HepG2 (cell line): ENCODE results near the gene CDK13. TPM values are rescaled to one million over a fixed set of nuclear protein-coding genes. Genes with fewer than 3 reads are reported as not detected.

Experiments used
- ATAC-seq: fragments of 200-7000 bp; cut with Tn5 transposase; 3 replicates; pipeline ENCODE4 v1.9.1; 2020; ENCODE audit warnings: mild to moderate bottlenecking, moderate library complexity
- BruUV-seq: library from RNA; stranded (reverse); fragments of 400-500 nt; replicated peaks from 2 replicates; lab custom pipeline; 2021; lab: Mats Ljungman, UMichigan
- CTCF ChIA-PET: fragments of 300-600 bp; formaldehyde crosslinking; extraction: SDS; loops from one replicate; lab custom pipeline; 2021; ENCODE audit warnings: low total read pairs, inconsistent platforms, low intra/inter-chr PET ratio; lab: Yijun Ruan, JAX
- POLR2A ChIA-PET: fragments of 350-600 bp; sonication (Branson Sonifier 250); formaldehyde crosslinking; loops from one replicate; lab custom pipeline; 2020; ENCODE audit warnings: antibody characterized with exemption, inconsistent platforms; lab: Yijun Ruan, JAX
- DNase-seq: peaks from one replicate; pipeline ENCODE4 v3.0.0-alpha.2; 2015; ENCODE audit warnings: low spot score
- FAIRE-seq: peaks from 3 replicates; lab custom pipeline; 2011; peaks lifted over from hg19 to GRCh38; lab: Jason Lieb, UNC
- H2AFZ ChIP-seq: one replicate; pipeline ENCODE4 v1.6.1; 2011; ENCODE audit warnings: low read length, inconsistent platforms
- H3K27ac ChIP-seq: fragments of 300-600 bp; 3 replicates; pipeline ENCODE4 v1.8.0; 2011; ENCODE audit warnings: mixed run types, mild to moderate bottlenecking, mixed read lengths, low read length, inconsistent platforms; ENCODE audit not compliant: insufficient read depth; ENCODE audit errors: extremely low read length
- H3K27me3 ChIP-seq, 2 experiments: fragments of 200-600 bp in 1 of 2; 2 replicates in 1 of 2; 3 replicates in 1 of 2; pipeline versions ENCODE4 v1.6.0 to v1.8.0; 2011; ENCODE audit warnings: low read length in 2 of 2, mild to moderate bottlenecking in 2 of 2, moderate library complexity in 2 of 2, inconsistent platforms in 1 of 2; ENCODE audit not compliant: insufficient read depth in 2 of 2, control insufficient read depth in 1 of 2
- H3K36me3 ChIP-seq, 2 experiments: fragments of 200-600 bp in 1 of 2; replicated peaks in 1 of 2; 2 replicates in 1 of 2; 3 replicates in 1 of 2; pipeline versions ENCODE4 v1.5.1 to v1.8.0; 2011; ENCODE audit warnings: low read length in 2 of 2, inconsistent platforms in 1 of 2; ENCODE audit not compliant: insufficient read depth in 2 of 2, control insufficient read depth in 1 of 2
- H3K4me1 ChIP-seq: 2 replicates; pipeline ENCODE4 v1.5.1; 2012; ENCODE audit warnings: low read length, inconsistent platforms; ENCODE audit not compliant: insufficient read depth
- H3K4me2 ChIP-seq: 2 replicates; pipeline ENCODE4 v1.6.0; 2011; ENCODE audit warnings: low read depth, low read length, inconsistent platforms
- H3K4me3 ChIP-seq, 3 experiments: fragments of 200-600 bp in 1 of 3; sonication (generic), shearing (Covaris generic) in 1 of 3; replicated peaks in 1 of 3; 2 replicates each; pipeline ENCODE4 v1.5.1; 2011 to 2016; ENCODE audit warnings: low read length in 3 of 3, inconsistent platforms in 2 of 3, low read depth in 2 of 3, mild to moderate bottlenecking in 2 of 3, control low read depth in 1 of 3, mixed read lengths in 1 of 3; ENCODE audit not compliant: insufficient read depth in 1 of 3
- H3K79me2 ChIP-seq: one replicate; pipeline ENCODE4 v1.6.1; 2011; ENCODE audit warnings: low read length, inconsistent platforms; ENCODE audit not compliant: insufficient read depth
- H3K9ac ChIP-seq: 2 replicates; pipeline ENCODE4 v1.6.0; 2011; ENCODE audit warnings: mild to moderate bottlenecking, low read depth, low read length, inconsistent platforms; ENCODE audit not compliant: insufficient read depth
- H3K9me3 ChIP-seq: 2 replicates; pipeline ENCODE4 v1.5.1; 2012; ENCODE audit warnings: mild to moderate bottlenecking, low read length
- H4K20me1 ChIP-seq: 2 replicates; pipeline ENCODE4 v1.6.0; 2011; ENCODE audit warnings: inconsistent platforms, mild to moderate bottlenecking, low read length, moderate library complexity; ENCODE audit not compliant: insufficient read depth
- CBX1 ChIP-seq: IDR thresholded peaks from one replicate; pipeline ENCODE4 v1.6.1; 2016; ENCODE audit warnings: antibody characterized with exemption, low read depth
- MBD4 ChIP-seq: IDR thresholded peaks from 2 replicates; pipeline ENCODE4 v1.6.1; 2012; ENCODE audit warnings: low read length, inconsistent platforms, borderline replicate concordance
- POLR2AphosphoS5 ChIP-seq: IDR thresholded peaks from 2 replicates; pipeline ENCODE4 v1.6.1; 2012; ENCODE audit warnings: low read depth, low read length
- SMYD3 ChIP-seq: sonication (generic); formaldehyde crosslinking; IDR thresholded peaks from 2 replicates; pipeline ENCODE4 v1.8.1; 2023; ENCODE audit warnings: mild to moderate bottlenecking, missing genetic modification reagents
- SNRNP70 ChIP-seq: fragments of 200-400 bp; formaldehyde crosslinking; IDR thresholded peaks from 2 replicates; pipeline ENCODE4 v1.6.1; 2017; ENCODE audit warnings: mild to moderate bottlenecking, low read depth, low read length, moderate library complexity
- SYNCRIP ChIP-seq: fragments of 200-400 bp; formaldehyde crosslinking; IDR thresholded peaks from 2 replicates; pipeline ENCODE4 v1.6.1; 2018; ENCODE audit warnings: mild to moderate bottlenecking, low read depth, low read length; ENCODE audit not compliant: insufficient read depth
- TARDBP ChIP-seq: sonication (generic); formaldehyde crosslinking; IDR thresholded peaks from 2 replicates; pipeline ENCODE4 v1.8.0; 2022; ENCODE audit warnings: mild to moderate bottlenecking, missing genetic modification reagents
- ZFAT ChIP-seq: sonication (generic); formaldehyde crosslinking; conservative IDR thresholded peaks from 2 replicates; pipeline ENCODE4 v1.8.1; 2023; ENCODE audit warnings: missing genetic modification reagents, inconsistent platforms
- ZNF232 ChIP-seq: sonication (generic); formaldehyde crosslinking; IDR thresholded peaks from 2 replicates; pipeline ENCODE4 v1.4.0; 2020; ENCODE audit warnings: missing genetic modification reagents, borderline replicate concordance
- ZNF3 ChIP-seq: IDR thresholded peaks from 2 replicates; pipeline ENCODE4 v1.7.0; 2017; ENCODE audit warnings: inconsistent platforms
- ZNF556 ChIP-seq: sonication (generic); formaldehyde crosslinking; IDR thresholded peaks from 2 replicates; pipeline ENCODE4 v1.4.0; 2020; ENCODE audit warnings: mild to moderate bottlenecking, missing genetic modification reagents, borderline replicate concordance
- ZNF670 ChIP-seq: sonication (generic); formaldehyde crosslinking; IDR thresholded peaks from 2 replicates; pipeline ENCODE4 v1.8.0; 2022; ENCODE audit warnings: mild to moderate bottlenecking, missing genetic modification reagents, borderline replicate concordance
- ZNF776 ChIP-seq: sonication (generic); formaldehyde crosslinking; IDR thresholded peaks from 2 replicates; pipeline ENCODE4 v1.4.0; 2020; ENCODE audit warnings: mild to moderate bottlenecking, missing genetic modification reagents
- WGBS: methylation state at CpG from one replicate; pipeline ENCODE4 v1.1.6; 2017; ENCODE audit warnings: low lambda C conversion rate; 5-methylcytosine and 5-hydroxymethylcytosine counted together
- in situ Hi-C: cut with HindIII; loops from 2 replicates; pipeline ENCODE4 v1.10.0; 2017; ENCODE audit warnings: low pct_unique_long_range_greater_than_20kb; ENCODE audit not compliant: extremely low pct_ligation_motif_present
- intact Hi-C: fragments of 100-400 bp; cut with micrococcal nuclease; formaldehyde crosslinking; loops from one replicate; pipeline ENCODE4 v1.10.0; 2022; ENCODE audit not compliant: unreplicated experiment
- polyA plus RNA-seq, 8 experiments: library from polyadenylated mRNA; depleted of rRNA in 3 of 8; stranded (reverse) in 7 of 8; unstranded in 1 of 8; fragments of >200 nt; fragmentation: Illumina TruSeq in 4 of 8; extraction: Trizol in 4 of 8; gene quantifications; 2 replicates each; pipeline versions ENCODE4 v1.2.1 to v1.2.3, GENCODE V29; 2011 to 2016; ENCODE audit warnings: low read depth in 4 of 8, missing spikeins in 1 of 8, mixed read lengths in 1 of 8; ENCODE audit not compliant: insufficient read depth in 1 of 8
- total RNA-seq, 5 experiments: library from RNA; depleted of rRNA; stranded (reverse); fragments of >200 nt; fragmentation: Illumina TruSeq; extraction: Trizol; gene quantifications; 2 replicates each; pipeline ENCODE4 v1.2.3, GENCODE V29; 2016; ENCODE audit warnings: low read depth in 1 of 5

The CDK13 gene
- total and polyA plus RNA-seq, 2 of the 13 experiments (the other 11 are each of a cell fraction or from before 2014, with no cell fraction given) = 21.0 to 40.9 TPM

GRCh38 chr7:40047661-40048060 is 97.6 kb downstream of the CDK13 start:
- Histone ChIP-seq H3K4me3 (no peak overlapping the region), H3K9ac (no peak overlapping the region), H3K4me2 (no peak overlapping the region), H3K4me1 (no peaks in the 10 kb centered on the region), H3K27me3 (no peaks in the 10 kb centered on the region), H3K79me2 (no peaks in the 10 kb centered on the region), H3K9me3 (no peaks in the 10 kb centered on the region), H4K20me1 (no peaks in the 10 kb centered on the region), H2AFZ (no peak overlapping the region), H3K36me3 (0 out of 5 replicates have a peak, but pooled peaks cover 1 to 6% of the 10 kb centered on the region in 2 experiments)
- ATAC-seq (no peak), FAIRE-seq (no peak), DNase-seq (peak; percentile 4)
- in situ Hi-C loops = no loop called here
- intact Hi-C loops = loop anchor here (10.0 kb wide), 1 partner anchor 463 kb away; no protein-coding TSS in a partner anchor
- 70% methylated on average over 1 of the region's 1 CpG for WGBS
- ChIA-PET CTCF (no interaction called here), POLR2A (no interaction called here)
- no TSS peak for BruUV-seq
- TF ChIP-seq ZNF776 (no peak), SYNCRIP (no peak), TARDBP (no peak), ZNF556 (no peak), ZNF232 (CRISPR knock-in tag) (no peak), ZNF3 (CRISPR knock-in tag) (no peak), POLR2AphosphoS5 (no peak)
- TF ChIP-seq, all 625 proteins: peak for 0
- H3K27ac ChIP-seq = no peak overlapping the region

DNA sequence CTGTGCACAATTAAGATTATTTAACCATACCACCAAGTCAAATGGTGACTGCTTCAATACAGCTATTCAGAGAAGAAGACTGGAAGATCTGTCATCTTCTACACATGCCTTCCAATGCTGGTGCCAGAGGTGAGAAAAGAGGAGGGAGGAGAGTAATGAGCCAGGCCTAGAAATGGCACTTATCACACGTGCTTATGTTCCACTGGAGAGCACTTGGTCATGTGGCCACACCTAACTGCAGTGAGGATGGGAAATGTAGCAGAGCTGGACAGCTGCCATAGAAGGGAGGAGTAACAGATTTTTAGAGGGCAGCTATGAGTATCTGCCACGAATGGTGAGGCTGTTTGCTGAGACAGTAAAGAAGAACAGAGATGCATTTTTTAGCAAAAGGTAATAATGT is 107.2 kb downstream of the CDK13 start:
- H3K27me3 ChIP-seq = no peaks in the 10 kb centered on the region
- FAIRE-seq = no peak
- no peak for TF ChIP-seq SNRNP70
- TF ChIP-seq ZFAT (CRISPR knock-in tag) = no peak
- TF ChIP-seq MBD4 = no peak
- TF ChIP-seq CBX1 = no peak
- TF ChIP-seq SMYD3 (CRISPR knock-in tag) = no peak
- TF ChIP-seq ZNF670 (CRISPR knock-in tag) = no peak
- TF ChIP-seq, all 625 proteins: peak for 0
- ATAC-seq = no peak
- no TSS peak for BruUV-seq
- CTCF ChIA-PET = no interaction called here
- in situ Hi-C loops = no loop called here
- intact Hi-C loops = no loop called here
- Histone ChIP-seq H3K4me1 (no peaks in the 10 kb centered on the region), H3K4me2 (no peak overlapping the region), H3K36me3 (peaks cover 3 to 12% of the 10 kb centered on the region in 2 experiments; a peak in 3 of 5 replicates), H2AFZ (no peak overlapping the region), H4K20me1 (no peaks in the 10 kb centered on the region), H3K27ac (no peak overlapping the region), H3K9me3 (no peaks in the 10 kb centered on the region), H3K79me2 (no peaks in the 10 kb centered on the region), H3K9ac (no peak overlapping the region), H3K4me3 (no peak overlapping the region)
- no peak for DNase-seq
- POLR2A ChIA-PET = no interaction called here
- WGBS = 91% methylated on average over 2 of the region's 2 CpGs
